ENCODE results near the gene KCNS1.

DNA sequence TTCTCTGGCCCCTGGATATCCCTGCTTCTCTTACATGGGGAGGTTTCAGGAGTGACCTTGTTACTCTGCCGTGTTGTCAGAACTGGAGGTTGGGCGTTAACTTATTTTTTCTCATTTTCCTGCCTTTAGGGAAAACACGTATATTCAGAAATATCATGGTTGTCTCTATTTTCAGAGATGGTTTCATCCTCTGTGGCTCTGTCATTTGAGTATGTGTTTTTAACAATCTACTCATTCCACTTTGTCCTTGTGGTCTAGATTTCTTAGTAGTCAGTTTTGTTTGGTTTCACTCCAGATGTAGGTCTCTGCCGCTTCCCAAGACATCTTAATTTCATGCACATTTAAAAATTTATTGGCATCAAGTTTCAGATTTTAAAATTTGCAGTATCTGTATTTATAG lies 45.9 kb downstream of the KCNS1 start:
- TF ChIP-seq, protein P1, sequence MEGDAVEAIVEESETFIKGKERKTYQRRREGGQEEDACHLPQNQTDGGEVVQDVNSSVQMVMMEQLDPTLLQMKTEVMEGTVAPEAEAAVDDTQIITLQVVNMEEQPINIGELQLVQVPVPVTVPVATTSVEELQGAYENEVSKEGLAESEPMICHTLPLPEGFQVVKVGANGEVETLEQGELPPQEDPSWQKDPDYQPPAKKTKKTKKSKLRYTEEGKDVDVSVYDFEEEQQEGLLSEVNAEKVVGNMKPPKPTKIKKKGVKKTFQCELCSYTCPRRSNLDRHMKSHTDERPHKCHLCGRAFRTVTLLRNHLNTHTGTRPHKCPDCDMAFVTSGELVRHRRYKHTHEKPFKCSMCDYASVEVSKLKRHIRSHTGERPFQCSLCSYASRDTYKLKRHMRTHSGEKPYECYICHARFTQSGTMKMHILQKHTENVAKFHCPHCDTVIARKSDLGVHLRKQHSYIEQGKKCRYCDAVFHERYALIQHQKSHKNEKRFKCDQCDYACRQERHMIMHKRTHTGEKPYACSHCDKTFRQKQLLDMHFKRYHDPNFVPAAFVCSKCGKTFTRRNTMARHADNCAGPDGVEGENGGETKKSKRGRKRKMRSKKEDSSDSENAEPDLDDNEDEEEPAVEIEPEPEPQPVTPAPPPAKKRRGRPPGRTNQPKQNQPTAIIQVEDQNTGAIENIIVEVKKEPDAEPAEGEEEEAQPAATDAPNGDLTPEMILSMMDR (IDR thresholded peaks at IDR 0.05), result no peak
- no peak for TF ChIP-seq SP1 (CRISPR knock-in tag; conservative IDR thresholded peaks at IDR 0.05)
- no peak for TF ChIP-seq RELA (CRISPR knock-in tag; IDR thresholded peaks at IDR 0.05; ENCODE audit: borderline replicate concordance)
- no peak for TF ChIP-seq SOX15 (CRISPR knock-in tag; IDR thresholded peaks at IDR 0.05)
- TF ChIP-seq, protein P2, sequence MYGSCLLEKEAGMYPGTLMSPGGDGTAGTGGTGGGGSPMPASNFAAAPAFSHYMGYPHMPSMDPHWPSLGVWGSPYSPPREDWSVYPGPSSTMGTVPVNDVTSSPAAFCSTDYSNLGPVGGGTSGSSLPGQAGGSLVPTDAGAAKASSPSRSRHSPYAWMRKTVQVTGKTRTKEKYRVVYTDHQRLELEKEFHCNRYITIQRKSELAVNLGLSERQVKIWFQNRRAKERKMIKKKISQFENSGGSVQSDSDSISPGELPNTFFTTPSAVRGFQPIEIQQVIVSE (CRISPR knock-in tag; IDR thresholded peaks at IDR 0.05; ENCODE audit: borderline replicate concordance), result no peak
- no peak for TF ChIP-seq MYBL2 (CRISPR knock-in tag; IDR thresholded peaks at IDR 0.05)
- no peak for TF ChIP-seq CBFB (CRISPR knock-in tag; IDR thresholded peaks at IDR 0.05; ENCODE audit: low read depth)
- no peak for TF ChIP-seq NR1H2 (CRISPR knock-in tag; IDR thresholded peaks at IDR 0.05)
- TF ChIP-seq CREB1 (CRISPR knock-in tag; IDR thresholded peaks at IDR 0.05), result no peak

Data from WTC11 (cell line).